Measurements from ENCODE around the gene SRI.

DNA sequence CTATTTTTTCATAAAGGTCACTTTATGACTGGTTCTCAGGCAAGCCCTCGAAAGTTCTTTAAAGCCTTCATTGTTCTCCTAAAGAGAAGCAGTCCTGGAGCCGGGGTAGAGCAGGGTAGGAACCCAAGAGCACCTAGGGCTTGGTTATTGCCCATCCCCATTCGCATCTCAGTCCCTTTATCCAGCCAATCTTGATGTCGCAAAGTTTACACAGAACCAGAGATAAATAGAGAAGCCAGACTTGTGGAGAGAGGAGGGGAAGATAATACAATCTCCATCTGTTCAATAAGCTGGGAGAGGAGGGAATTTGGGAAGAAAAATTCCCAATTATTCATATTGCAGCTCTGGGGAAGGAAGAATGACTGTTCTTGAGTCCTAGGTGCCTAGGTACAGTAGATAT is 6.4 kb upstream of the SRI start:
- TF ChIP-seq, protein P1, sequence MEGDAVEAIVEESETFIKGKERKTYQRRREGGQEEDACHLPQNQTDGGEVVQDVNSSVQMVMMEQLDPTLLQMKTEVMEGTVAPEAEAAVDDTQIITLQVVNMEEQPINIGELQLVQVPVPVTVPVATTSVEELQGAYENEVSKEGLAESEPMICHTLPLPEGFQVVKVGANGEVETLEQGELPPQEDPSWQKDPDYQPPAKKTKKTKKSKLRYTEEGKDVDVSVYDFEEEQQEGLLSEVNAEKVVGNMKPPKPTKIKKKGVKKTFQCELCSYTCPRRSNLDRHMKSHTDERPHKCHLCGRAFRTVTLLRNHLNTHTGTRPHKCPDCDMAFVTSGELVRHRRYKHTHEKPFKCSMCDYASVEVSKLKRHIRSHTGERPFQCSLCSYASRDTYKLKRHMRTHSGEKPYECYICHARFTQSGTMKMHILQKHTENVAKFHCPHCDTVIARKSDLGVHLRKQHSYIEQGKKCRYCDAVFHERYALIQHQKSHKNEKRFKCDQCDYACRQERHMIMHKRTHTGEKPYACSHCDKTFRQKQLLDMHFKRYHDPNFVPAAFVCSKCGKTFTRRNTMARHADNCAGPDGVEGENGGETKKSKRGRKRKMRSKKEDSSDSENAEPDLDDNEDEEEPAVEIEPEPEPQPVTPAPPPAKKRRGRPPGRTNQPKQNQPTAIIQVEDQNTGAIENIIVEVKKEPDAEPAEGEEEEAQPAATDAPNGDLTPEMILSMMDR (conservative IDR thresholded peaks at IDR 0.05): no peak
- TF ChIP-seq ZFX (IDR thresholded peaks at IDR 0.05): no peak
